ENCODE results near the gene DMTF1. TPM values are rescaled to one million over a fixed set of nuclear protein-coding genes. Genes with fewer than 3 reads are reported as not detected.
"Not testable (repeated sequence)": the region's sequence is repeated elsewhere in the genome, so short reads cannot be mapped to it uniquely, and the experiment has no call there.

DMTF1 gene
- total and polyA plus RNA-seq, 9 donors, result 38.2 to 107 (median 78.3) TPM

- peaks cover 1% of the 10 kb centered on the region for H3K4me1 ChIP-seq (ENCODE audit: insufficient read depth)
- H3K9me3 ChIP-seq, result no peaks in the 10 kb centered on the region
- H3K36me3 ChIP-seq, result no peaks in the 10 kb centered on the region
- intact Hi-C loops (cut with DNase I), result no loop called here
- DNase-seq, result no peak
- TF ChIP-seq EP300 (IDR thresholded peaks at IDR 0.05), result no peak
- no peak for TF ChIP-seq POLR2A (IDR thresholded peaks at IDR 0.05)
- no peak for TF ChIP-seq CTCF (IDR thresholded peaks at IDR 0.05)
- WGBS, 3 donors, result 72 to 80% (median 76%) methylated on average over 6 of the region's 6 CpGs
- no peak overlapping the region for H3K4me3 ChIP-seq
- H3K27me3 ChIP-seq, result no peaks in the 10 kb centered on the region
- no peak overlapping the region for H3K27ac ChIP-seq
Observed at GRCh38 chr7:87199700-87200450, 47.6 kb downstream of the DMTF1 start.

- Histone ChIP-seq H3K4me1 (ENCODE audit: insufficient read depth) (peaks cover 1% of the 10 kb centered on the region), H3K36me3 (no peaks in the 10 kb centered on the region), H3K4me3 (no peak overlapping the region), H3K27me3 (no peaks in the 10 kb centered on the region), H3K27ac (no peak overlapping the region), H3K9me3 (no peaks in the 10 kb centered on the region)
- WGBS, 3 donors, result 89 to 98% (median 96%) methylated on average over 1 of the region's 1 CpG
- no peak for TF ChIP-seq CTCF (IDR thresholded peaks at IDR 0.05)
- no peak for TF ChIP-seq POLR2A (IDR thresholded peaks at IDR 0.05)
- no peak for TF ChIP-seq EP300 (IDR thresholded peaks at IDR 0.05)
- DNase-seq, result no peak
- intact Hi-C loops (cut with DNase I), result no loop called here
Observed at GRCh38 chr7:87202208-87202607, 50.0 kb downstream of the DMTF1 start.

- H3K27me3 ChIP-seq, result no peaks in the 10 kb centered on the region
- 97 to 100% (median 98%) methylated on average over 2 of the region's 2 CpGs for WGBS, 3 donors
- no peak overlapping the region for H3K27ac ChIP-seq
- no peak overlapping the region for H3K4me3 ChIP-seq
- H3K4me1 ChIP-seq (ENCODE audit: insufficient read depth), result peaks cover 1% of the 10 kb centered on the region
- intact Hi-C loops (cut with DNase I), result no loop called here
- TF ChIP-seq CTCF (IDR thresholded peaks at IDR 0.05), result no peak
- no peak for TF ChIP-seq EP300 (IDR thresholded peaks at IDR 0.05)
- TF ChIP-seq POLR2A (IDR thresholded peaks at IDR 0.05), result no peak
- H3K9me3 ChIP-seq, result no peaks in the 10 kb centered on the region
- no peaks in the 10 kb centered on the region for H3K36me3 ChIP-seq
- no peak for DNase-seq
Observed at GRCh38 chr7:87202705-87203104, 50.5 kb downstream of the DMTF1 start.

- 85 to 88% (median 86%) methylated on average over 4 of the region's 4 CpGs for WGBS, 3 donors
- H3K9me3 ChIP-seq; H3K4me3 ChIP-seq; intact Hi-C loops (cut with DNase I); H3K27ac ChIP-seq; H3K4me1 ChIP-seq (ENCODE audit: insufficient read depth); H3K36me3 ChIP-seq; DNase-seq; H3K27me3 ChIP-seq: not testable (repeated sequence)
Observed at GRCh38 chr7:87203929-87204328, 51.7 kb downstream of the DMTF1 start.

GRCh38 chr7:87204933-87205332 lies 52.7 kb downstream of the DMTF1 start:
- no peaks in the 10 kb centered on the region for H3K27me3 ChIP-seq
- DNase-seq, result no peak
- H3K4me3 ChIP-seq, result no peak overlapping the region
- H3K36me3 ChIP-seq, result no peaks in the 10 kb centered on the region
- peaks cover 1% of the 10 kb centered on the region for H3K4me1 ChIP-seq (ENCODE audit: insufficient read depth)
- H3K9me3 ChIP-seq, result no peaks in the 10 kb centered on the region
- intact Hi-C loops (cut with DNase I), result no loop called here
- TF ChIP-seq POLR2A (IDR thresholded peaks at IDR 0.05), result no peak
- no peak for TF ChIP-seq CTCF (IDR thresholded peaks at IDR 0.05)
- no peak for TF ChIP-seq EP300 (IDR thresholded peaks at IDR 0.05)
- H3K27ac ChIP-seq, result no peak overlapping the region
- 67 to 84% (median 67%) methylated on average over 3 of the region's 3 CpGs for WGBS, 3 donors

GRCh38 chr7:87205701-87206100 lies 53.4 kb downstream of the DMTF1 start:
- H3K4me3 ChIP-seq; intact Hi-C loops (cut with DNase I); H3K9me3 ChIP-seq; H3K27me3 ChIP-seq; DNase-seq; H3K4me1 ChIP-seq (ENCODE audit: insufficient read depth); H3K36me3 ChIP-seq; H3K27ac ChIP-seq: not testable (repeated sequence)
- WGBS, 3 donors, result 93 to 96% (median 94%) methylated on average over 3 of the region's 3 CpGs
